Endothelial cell of umbilical vein (primary cell): ENCODE data around the gene SNAI3. TPM values are rescaled to one million over a fixed set of nuclear protein-coding genes. Genes with fewer than 3 reads are reported as not detected.

ENCODE experiments used
- BruUV-seq: library from RNA; stranded (reverse); fragments of 400-500 nt; replicated peaks from 2 replicates; lab custom pipeline; 2021; lab: Mats Ljungman, UMichigan
- CTCF ChIA-PET: fragments of 300-600, 350-600 bp; sonication (Branson Sonifier 250); formaldehyde crosslinking; loops from one replicate; lab custom pipeline; 2021; ENCODE audit warnings: antibody characterized with exemption, inconsistent platforms; lab: Charles Lee
- POLR2A ChIA-PET: fragments of 300-600, 350-600 bp; sonication (Branson Sonifier 250); formaldehyde crosslinking; loops from one replicate; lab custom pipeline; 2021; ENCODE audit warnings: antibody characterized with exemption, inconsistent platforms; lab: Charles Lee
- DNase-seq: peaks from one replicate; pipeline ENCODE4 v3.0.0-alpha.2; 2011; ENCODE audit warnings: low read depth, low spot score
- FAIRE-seq: peaks from 2 replicates; lab custom pipeline; 2011; peaks lifted over from hg19 to GRCh38; lab: Jason Lieb, UNC
- H2AFZ ChIP-seq: 2 replicates; pipeline ENCODE4 v1.6.0; 2012; ENCODE audit warnings: low read depth, low read length, control low read depth, inconsistent platforms
- H3K27ac ChIP-seq: 2 replicates; pipeline ENCODE4 v1.5.1; 2011; ENCODE audit warnings: low read depth, mild to moderate bottlenecking, control low read depth, low read length, moderate library complexity; ENCODE audit not compliant: insufficient read depth
- H3K27me3 ChIP-seq, 2 experiments: 2 replicates each; pipeline versions ENCODE4 v1.6.0 to v1.6.1; 2011; ENCODE audit warnings: low read length in 2 of 2, mixed read lengths in 1 of 2; ENCODE audit not compliant: control insufficient read depth in 2 of 2, insufficient read depth in 2 of 2
- H3K36me3 ChIP-seq, 2 experiments: 2 replicates in 1 of 2; 3 replicates in 1 of 2; pipeline ENCODE4 v1.5.1; 2011; ENCODE audit warnings: low read length in 2 of 2, mild to moderate bottlenecking in 1 of 2, moderate library complexity in 1 of 2; ENCODE audit not compliant: control insufficient read depth in 2 of 2, insufficient read depth in 2 of 2; ENCODE audit errors: extremely low read depth in 1 of 2
- H3K4me1 ChIP-seq: 3 replicates; pipeline ENCODE4 v1.5.1; 2011; ENCODE audit warnings: mild to moderate bottlenecking, low read length; ENCODE audit not compliant: control insufficient read depth, insufficient read depth; ENCODE audit errors: extremely low read depth
- H3K4me2 ChIP-seq: 2 replicates; pipeline ENCODE4 v1.6.1; 2011; ENCODE audit warnings: low read length, control low read depth, mixed read lengths; ENCODE audit not compliant: insufficient read depth
- H3K4me3 ChIP-seq, 3 experiments: fragments of 200-600 bp in 1 of 3; sonication (generic), shearing (Covaris generic) in 1 of 3; replicated peaks in 1 of 3; 2 replicates each; pipeline ENCODE4 v1.5.1; 2011 to 2016; ENCODE audit warnings: control low read depth in 3 of 3, low read length in 3 of 3, mild to moderate bottlenecking in 2 of 3, inconsistent platforms in 1 of 3, low read depth in 1 of 3, moderate library complexity in 1 of 3; ENCODE audit not compliant: insufficient read depth in 1 of 3
- H3K79me2 ChIP-seq: 2 replicates; pipeline ENCODE4 v1.6.0; 2012; ENCODE audit warnings: low read length, inconsistent platforms; ENCODE audit not compliant: control insufficient read depth, insufficient read depth
- H3K9ac ChIP-seq: replicated peaks from 2 replicates; pipeline ENCODE3; 2011; ENCODE audit warnings: low read length, control low read depth; ENCODE audit not compliant: insufficient read depth; ENCODE audit errors: extremely low read depth
- H3K9me1 ChIP-seq: replicated peaks from 3 replicates; pipeline ENCODE4 v1.6.0; 2011; ENCODE audit warnings: mild to moderate bottlenecking, low read length; ENCODE audit not compliant: control insufficient read depth, insufficient read depth; ENCODE audit errors: extremely low read depth
- H3K9me3 ChIP-seq: replicated peaks from 2 replicates; pipeline ENCODE4 v1.5.1; 2012; ENCODE audit warnings: low read length, inconsistent platforms; ENCODE audit not compliant: control insufficient read depth, insufficient read depth
- H4K20me1 ChIP-seq: replicated peaks from 2 replicates; pipeline ENCODE3; 2011; ENCODE audit warnings: mild to moderate bottlenecking, low read length; ENCODE audit not compliant: control insufficient read depth, insufficient read depth; ENCODE audit errors: extremely low read depth
- CTCF ChIP-seq, 2 donors: IDR thresholded peaks; 1 replicate in 1 of 2; 2 replicates in 1 of 2; pipeline ENCODE4 v1.5.1; 2011; ENCODE audit warnings: low read length in 2 of 2, mild to moderate bottlenecking in 2 of 2, moderate library complexity in 2 of 2, control low read depth in 1 of 2, inconsistent platforms in 1 of 2, low read depth in 1 of 2; ENCODE audit not compliant: insufficient read depth in 1 of 2; ENCODE audit errors: extremely low read depth in 1 of 2
- FOS ChIP-seq: IDR thresholded peaks from 2 replicates; pipeline ENCODE4 v1.6.1; 2011; ENCODE audit warnings: mild to moderate bottlenecking, low read length, moderate library complexity, borderline replicate concordance; ENCODE audit not compliant: insufficient read depth
- MAX ChIP-seq: IDR thresholded peaks from 2 replicates; pipeline ENCODE4 v1.6.1; 2011; ENCODE audit not compliant: insufficient read depth, insufficient read length
- MYC ChIP-seq: IDR thresholded peaks from one replicate; pipeline ENCODE4 v1.6.1; 2011; ENCODE audit warnings: mild to moderate bottlenecking, low read depth, low read length
- POLR2A ChIP-seq: IDR thresholded peaks from 2 replicates; pipeline ENCODE4 v1.6.1; 2012; ENCODE audit warnings: low read depth, mild to moderate bottlenecking, control low read depth, low read length
- dilution Hi-C: fragments of 300-500 bp; cut with MboI; formaldehyde crosslinking; loops from one replicate; pipeline ENCODE4 v1.15.0; 2019; ENCODE audit warnings: low sequenced_read_pairs; ENCODE audit not compliant: extremely low pct_ligation_motif_present
- intact Hi-C: fragments of 100-400 bp; cut with micrococcal nuclease; formaldehyde crosslinking; loops from one replicate; pipeline ENCODE4 v1.10.0; 2022
- polyA plus RNA-seq, 4 experiments: library from polyadenylated mRNA; depleted of rRNA in 3 of 4; stranded (reverse) in 3 of 4; unstranded in 1 of 4; fragments of >200 nt; gene quantifications; 2 replicates each; pipeline versions ENCODE4 v1.2.1 to v1.2.3, GENCODE V29; 2011 to 2012; ENCODE audit warnings: missing spikeins in 1 of 4
- total RNA-seq: library from RNA; stranded (reverse); gene quantifications from 2 replicates; pipeline ENCODE4 v1.2.3, GENCODE V29; 2021

Gene SNAI3
- total and polyA plus RNA-seq, 2 donors (not counting 3 experiments of a cell fraction or from before 2014, with no cell fraction given) = 0.30 to 0.31 TPM

- H3K79me2 ChIP-seq = no peaks in the 10 kb centered on the region
- ChIA-PET CTCF (no interaction called here), POLR2A (no interaction called here)
- dilution Hi-C loops = no loop called here
- DNase-seq (no peak), FAIRE-seq (no peak)
- TF ChIP-seq CTCF (IDR thresholded peaks at IDR 0.05; ENCODE audit: extremely low read depth in 1 of 2, insufficient read depth in 1 of 2, low read depth in 1 of 2, low read length in 2 of 2) (no peak), FOS (no peak), MYC (no peak)
- H3K36me3 ChIP-seq = no peaks in the 10 kb centered on the region
- no peak overlapping the region for H3K9ac ChIP-seq
- H3K4me2 ChIP-seq = no peak overlapping the region
- H2AFZ ChIP-seq = no peak overlapping the region
- peaks cover 13% of the 10 kb centered on the region for H3K4me1 ChIP-seq
- H3K4me3 ChIP-seq = no peak overlapping the region
- H3K9me1 ChIP-seq = no peaks in the 10 kb centered on the region
- H3K27me3 ChIP-seq = no peaks in the 10 kb centered on the region
- intact Hi-C loops = no loop called here
- H4K20me1 ChIP-seq = no peaks in the 10 kb centered on the region
- BruUV-seq = no TSS peak
- no peak overlapping the region for H3K27ac ChIP-seq
- H3K9me3 ChIP-seq = no peaks in the 10 kb centered on the region
Observed at GRCh38 chr16:88647178-88648070, 38.9 kb downstream of the SNAI3 start.

- FAIRE-seq (no peak), DNase-seq (no peak)
- no peak overlapping the region for H3K9ac ChIP-seq
- no peak overlapping the region for H2AFZ ChIP-seq
- H3K9me1 ChIP-seq = no peaks in the 10 kb centered on the region
- H4K20me1 ChIP-seq = no peaks in the 10 kb centered on the region
- no peak overlapping the region for H3K27ac ChIP-seq
- no peaks in the 10 kb centered on the region for H3K9me3 ChIP-seq
- peaks cover 10% of the 10 kb centered on the region for H3K4me1 ChIP-seq
- POLR2A ChIA-PET = no interaction called here
- no peaks in the 10 kb centered on the region for H3K36me3 ChIP-seq
- TF ChIP-seq MAX = no peak
- no peak for TF ChIP-seq POLR2A
- no peak overlapping the region for H3K4me2 ChIP-seq
- dilution Hi-C loops (no loop called here), intact Hi-C loops (no loop called here)
- H3K4me3 ChIP-seq = no peak overlapping the region
- no peaks in the 10 kb centered on the region for H3K27me3 ChIP-seq
- no TSS peak for BruUV-seq
- CTCF ChIA-PET = no interaction called here
- H3K79me2 ChIP-seq = no peaks in the 10 kb centered on the region
Observed at GRCh38 chr16:88646345-88647034, 39.8 kb downstream of the SNAI3 start.
